Sigmoid colon (tissue), 3 donors: ENCODE measurements around the gene PACS2.

ENCODE experiments used
- POLR2A ChIP-seq, 2 donors: fragments of 450-650 bp; IDR thresholded peaks; one replicate each; pipeline ENCODE4 v1.6.1; 2016; ENCODE audit warnings: antibody characterized with exemption in 2 of 2, mild to moderate bottlenecking in 2 of 2, moderate library complexity in 2 of 2
- TF ChIP-seq, protein P1 (sequence below), 4 experiments: fragments of 450-650 bp in 3 of 4; fragments of 200-600 bp in 1 of 4; IDR thresholded peaks; one replicate each; pipeline ENCODE4 v1.5.1; 2016 to 2019; ENCODE audit warnings: antibody characterized with exemption in 4 of 4, mild to moderate bottlenecking in 3 of 4, moderate library complexity in 2 of 4

DNA sequence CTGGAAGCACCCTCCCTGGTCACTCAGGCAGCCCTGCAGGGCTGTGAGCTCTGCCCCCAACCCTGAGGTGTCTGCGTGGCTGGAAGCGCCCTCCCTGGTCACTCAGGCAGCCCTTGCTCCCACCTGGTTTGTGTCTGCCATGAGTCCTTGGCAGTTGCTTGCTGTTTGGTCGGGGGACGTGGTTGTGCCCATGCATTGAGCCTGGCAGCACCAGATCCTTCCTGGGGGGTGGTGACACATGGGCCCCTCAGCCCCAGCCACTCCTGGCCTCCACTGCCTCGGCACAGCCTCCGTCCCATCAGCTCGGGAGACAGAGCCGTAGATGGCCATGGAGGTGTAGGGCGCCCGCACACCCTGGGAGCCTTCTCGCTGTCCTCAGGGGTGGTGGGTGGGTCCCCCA lies 124.6 kb downstream of the PACS2 start:
- TF ChIP-seq POLR2A (IDR thresholded peaks at IDR 0.05), result no peak
- TF ChIP-seq, protein P1, sequence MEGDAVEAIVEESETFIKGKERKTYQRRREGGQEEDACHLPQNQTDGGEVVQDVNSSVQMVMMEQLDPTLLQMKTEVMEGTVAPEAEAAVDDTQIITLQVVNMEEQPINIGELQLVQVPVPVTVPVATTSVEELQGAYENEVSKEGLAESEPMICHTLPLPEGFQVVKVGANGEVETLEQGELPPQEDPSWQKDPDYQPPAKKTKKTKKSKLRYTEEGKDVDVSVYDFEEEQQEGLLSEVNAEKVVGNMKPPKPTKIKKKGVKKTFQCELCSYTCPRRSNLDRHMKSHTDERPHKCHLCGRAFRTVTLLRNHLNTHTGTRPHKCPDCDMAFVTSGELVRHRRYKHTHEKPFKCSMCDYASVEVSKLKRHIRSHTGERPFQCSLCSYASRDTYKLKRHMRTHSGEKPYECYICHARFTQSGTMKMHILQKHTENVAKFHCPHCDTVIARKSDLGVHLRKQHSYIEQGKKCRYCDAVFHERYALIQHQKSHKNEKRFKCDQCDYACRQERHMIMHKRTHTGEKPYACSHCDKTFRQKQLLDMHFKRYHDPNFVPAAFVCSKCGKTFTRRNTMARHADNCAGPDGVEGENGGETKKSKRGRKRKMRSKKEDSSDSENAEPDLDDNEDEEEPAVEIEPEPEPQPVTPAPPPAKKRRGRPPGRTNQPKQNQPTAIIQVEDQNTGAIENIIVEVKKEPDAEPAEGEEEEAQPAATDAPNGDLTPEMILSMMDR (IDR thresholded peaks at IDR 0.05), result no peak
